HepG2 (cell line): ENCODE data around the gene FOXA3. TPM values are rescaled to one million over a fixed set of nuclear protein-coding genes. Genes with fewer than 3 reads are reported as not detected.
A peak's percentile ranks its signal among the peaks of the same experiment; 100 is the strongest.

Experiments used
- CAMTA2 ChIP-seq: sonication (generic); formaldehyde crosslinking; IDR thresholded peaks from 2 replicates; pipeline ENCODE4 v1.4.0; 2020; ENCODE audit warnings: mild to moderate bottlenecking, missing genetic modification reagents, borderline replicate concordance
- HIVEP1 ChIP-seq: sonication (generic); formaldehyde crosslinking; IDR thresholded peaks from 2 replicates; pipeline ENCODE4 v1.4.0; 2020; ENCODE audit warnings: mild to moderate bottlenecking, missing genetic modification reagents
- MYNN ChIP-seq: sonication (generic); formaldehyde crosslinking; IDR thresholded peaks from 2 replicates; pipeline ENCODE4 v1.4.0; 2020; ENCODE audit warnings: mild to moderate bottlenecking, low read depth, missing genetic modification reagents
- PCBP1 ChIP-seq: fragments of 200-400 bp; formaldehyde crosslinking; IDR thresholded peaks from 2 replicates; pipeline ENCODE4 v1.6.1; 2017; ENCODE audit warnings: mild to moderate bottlenecking, low read depth, low read length, borderline replicate concordance
- REXO4 ChIP-seq: sonication (generic); formaldehyde crosslinking; IDR thresholded peaks from 2 replicates; pipeline ENCODE4 v1.8.0; 2022; ENCODE audit warnings: missing genetic modification reagents, mild to moderate bottlenecking, borderline replicate concordance
- RXRB ChIP-seq: IDR thresholded peaks from 2 replicates; pipeline ENCODE4 v1.6.1; 2016; ENCODE audit warnings: borderline replicate concordance, missing genetic modification reagents, missing compliant biosample characterization
- TRIM24 ChIP-seq: sonication (generic); formaldehyde crosslinking; IDR thresholded peaks from 2 replicates; pipeline ENCODE4 v1.8.0; 2022; ENCODE audit warnings: mild to moderate bottlenecking, missing genetic modification reagents
- TSC22D2 ChIP-seq: sonication (generic); formaldehyde crosslinking; IDR thresholded peaks from 2 replicates; pipeline ENCODE4 v1.5.1; 2020; ENCODE audit warnings: missing genetic modification reagents, mild to moderate bottlenecking, borderline replicate concordance
- ZNF124 ChIP-seq: sonication (generic); formaldehyde crosslinking; IDR thresholded peaks from 2 replicates; pipeline ENCODE4 v1.4.0; 2020; ENCODE audit warnings: missing genetic modification reagents
- ZNF333 ChIP-seq: sonication (generic); formaldehyde crosslinking; IDR thresholded peaks from 2 replicates; pipeline ENCODE4 v1.4.0; 2020; ENCODE audit warnings: mild to moderate bottlenecking, missing genetic modification reagents, borderline replicate concordance
- ZNF34 ChIP-seq: sonication (generic); formaldehyde crosslinking; IDR thresholded peaks from 2 replicates; pipeline ENCODE4 v1.4.0; 2020; ENCODE audit warnings: mild to moderate bottlenecking, missing genetic modification reagents, borderline replicate concordance
- ZSCAN22 ChIP-seq: sonication (generic); formaldehyde crosslinking; IDR thresholded peaks from 2 replicates; pipeline ENCODE4 v1.4.0; 2020; ENCODE audit warnings: mild to moderate bottlenecking, missing genetic modification reagents
- polyA plus RNA-seq, 8 experiments: library from polyadenylated mRNA; depleted of rRNA in 3 of 8; stranded (reverse) in 7 of 8; unstranded in 1 of 8; fragments of >200 nt; fragmentation: Illumina TruSeq in 4 of 8; extraction: Trizol in 4 of 8; gene quantifications; 2 replicates each; pipeline versions ENCODE4 v1.2.1 to v1.2.3, GENCODE V29; 2011 to 2016; ENCODE audit warnings: low read depth in 4 of 8, missing spikeins in 1 of 8, mixed read lengths in 1 of 8; ENCODE audit not compliant: insufficient read depth in 1 of 8
- total RNA-seq, 5 experiments: library from RNA; depleted of rRNA; stranded (reverse); fragments of >200 nt; fragmentation: Illumina TruSeq; extraction: Trizol; gene quantifications; 2 replicates each; pipeline ENCODE4 v1.2.3, GENCODE V29; 2016; ENCODE audit warnings: low read depth in 1 of 5
- TF ChIP-seq, protein P1 (sequence below): sonication (generic); formaldehyde crosslinking; IDR thresholded peaks from 2 replicates; pipeline ENCODE4 v1.4.0; 2020; ENCODE audit warnings: missing genetic modification reagents, borderline replicate concordance
- TF ChIP-seq, protein P2 (sequence below): IDR thresholded peaks from 2 replicates; pipeline ENCODE4 v1.6.1; 2016; ENCODE audit warnings: low read depth
- TF ChIP-seq, protein P3 (sequence below): sonication (generic); formaldehyde crosslinking; IDR thresholded peaks from 2 replicates; pipeline ENCODE4 v1.5.0; 2020; ENCODE audit warnings: missing genetic modification reagents, mild to moderate bottlenecking, borderline replicate concordance
- TF ChIP-seq, protein P4 (sequence below): sonication (generic); formaldehyde crosslinking; IDR thresholded peaks from 2 replicates; pipeline ENCODE4 v1.5.0; 2020; ENCODE audit warnings: missing genetic modification reagents
- TF ChIP-seq, protein P5 (sequence below): sonication (generic); formaldehyde crosslinking; IDR thresholded peaks from 2 replicates; pipeline ENCODE4 v1.4.0; 2020; ENCODE audit warnings: missing genetic modification reagents

The FOXA3 gene
- total and polyA plus RNA-seq, 2 of the 13 experiments (the other 11 are each of a cell fraction or from before 2014, with no cell fraction given): 29.8 to 47.6 TPM

DNA sequence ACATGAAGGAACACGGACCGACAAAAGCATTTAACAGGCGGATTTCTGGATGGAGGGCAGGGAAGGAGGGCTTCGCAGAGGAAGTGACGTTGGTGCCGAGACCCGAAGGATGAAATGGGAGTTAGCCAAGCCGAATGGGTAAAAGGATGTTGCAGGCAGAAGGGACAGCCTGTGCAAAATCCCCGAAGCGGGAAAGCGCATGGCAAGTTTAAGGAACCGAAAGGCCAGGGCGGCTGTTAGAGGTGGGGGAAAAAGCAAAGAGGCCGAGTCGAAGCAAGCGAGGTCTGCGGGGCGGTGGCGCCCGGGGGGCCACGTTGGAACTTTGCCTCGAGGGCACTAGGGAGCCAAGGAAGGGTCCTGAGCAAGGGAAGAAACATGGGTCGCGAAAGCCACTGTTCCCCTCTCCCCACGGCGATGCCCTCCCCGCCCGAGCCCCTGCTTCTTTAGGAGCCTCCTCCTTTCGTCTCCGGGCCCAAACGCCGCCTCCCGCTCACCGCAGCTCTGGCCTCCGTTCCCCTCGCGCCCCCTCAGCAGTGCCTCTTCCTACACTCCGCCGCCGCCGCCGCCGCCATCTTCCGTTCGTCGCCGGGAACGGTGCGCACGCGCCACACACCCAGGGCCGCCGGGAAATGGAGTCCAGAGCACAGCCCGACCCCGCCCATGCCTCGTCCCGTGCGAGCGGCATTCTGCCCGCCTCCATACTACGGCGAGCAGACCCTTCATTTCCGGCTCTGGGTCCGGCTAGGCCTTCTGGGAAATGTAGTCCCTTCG is 1.4 kb upstream of the FOXA3 start, which contains the start of gene SYMPK (continued):
- TF ChIP-seq, protein P1, sequence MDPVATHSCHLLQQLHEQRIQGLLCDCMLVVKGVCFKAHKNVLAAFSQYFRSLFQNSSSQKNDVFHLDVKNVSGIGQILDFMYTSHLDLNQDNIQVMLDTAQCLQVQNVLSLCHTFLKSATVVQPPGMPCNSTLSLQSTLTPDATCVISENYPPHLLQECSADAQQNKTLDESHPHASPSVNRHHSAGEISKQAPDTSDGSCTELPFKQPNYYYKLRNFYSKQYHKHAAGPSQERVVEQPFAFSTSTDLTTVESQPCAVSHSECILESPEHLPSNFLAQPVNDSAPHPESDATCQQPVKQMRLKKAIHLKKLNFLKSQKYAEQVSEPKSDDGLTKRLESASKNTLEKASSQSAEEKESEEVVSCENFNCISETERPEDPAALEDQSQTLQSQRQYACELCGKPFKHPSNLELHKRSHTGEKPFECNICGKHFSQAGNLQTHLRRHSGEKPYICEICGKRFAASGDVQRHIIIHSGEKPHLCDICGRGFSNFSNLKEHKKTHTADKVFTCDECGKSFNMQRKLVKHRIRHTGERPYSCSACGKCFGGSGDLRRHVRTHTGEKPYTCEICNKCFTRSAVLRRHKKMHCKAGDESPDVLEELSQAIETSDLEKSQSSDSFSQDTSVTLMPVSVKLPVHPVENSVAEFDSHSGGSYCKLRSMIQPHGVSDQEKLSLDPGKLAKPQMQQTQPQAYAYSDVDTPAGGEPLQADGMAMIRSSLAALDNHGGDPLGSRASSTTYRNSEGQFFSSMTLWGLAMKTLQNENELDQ: no peak
- TF ChIP-seq CAMTA2 (CRISPR knock-in tag) (no peak), ZNF124 (CRISPR knock-in tag) (peak; percentile 28), ZNF34 (no peak), MYNN (CRISPR knock-in tag) (no peak), HIVEP1 (CRISPR knock-in tag) (no peak), ZNF333 (no peak), REXO4 (CRISPR knock-in tag) (no peak), PCBP1 (no peak), ZSCAN22 (CRISPR knock-in tag) (0 out of 2 replicates have a peak, but pooled peaks have one; percentile 25), TRIM24 (no peak), RXRB (0 out of 2 replicates have a peak, but pooled peaks have one; percentile 47), TSC22D2 (CRISPR knock-in tag) (0 out of 2 replicates have a peak, but pooled peaks have one; percentile 22)
- TF ChIP-seq, protein P2, sequence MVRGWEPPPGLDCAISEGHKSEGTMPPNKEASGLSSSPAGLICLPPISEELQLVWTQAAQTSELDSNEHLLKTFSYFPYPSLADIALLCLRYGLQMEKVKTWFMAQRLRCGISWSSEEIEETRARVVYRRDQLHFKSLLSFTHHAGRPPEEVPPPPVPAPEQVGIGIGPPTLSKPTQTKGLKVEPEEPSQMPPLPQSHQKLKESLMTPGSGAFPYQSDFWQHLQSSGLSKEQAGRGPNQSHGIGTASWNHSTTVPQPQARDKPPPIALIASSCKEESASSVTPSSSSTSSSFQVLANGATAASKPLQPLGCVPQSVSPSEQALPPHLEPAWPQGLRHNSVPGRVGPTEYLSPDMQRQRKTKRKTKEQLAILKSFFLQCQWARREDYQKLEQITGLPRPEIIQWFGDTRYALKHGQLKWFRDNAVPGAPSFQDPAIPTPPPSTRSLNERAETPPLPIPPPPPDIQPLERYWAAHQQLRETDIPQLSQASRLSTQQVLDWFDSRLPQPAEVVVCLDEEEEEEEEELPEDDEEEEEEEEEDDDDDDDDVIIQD (CRISPR knock-in tag): peak; percentile 59; the same call in 1 of the 2 replicates
- TF ChIP-seq, protein P3, sequence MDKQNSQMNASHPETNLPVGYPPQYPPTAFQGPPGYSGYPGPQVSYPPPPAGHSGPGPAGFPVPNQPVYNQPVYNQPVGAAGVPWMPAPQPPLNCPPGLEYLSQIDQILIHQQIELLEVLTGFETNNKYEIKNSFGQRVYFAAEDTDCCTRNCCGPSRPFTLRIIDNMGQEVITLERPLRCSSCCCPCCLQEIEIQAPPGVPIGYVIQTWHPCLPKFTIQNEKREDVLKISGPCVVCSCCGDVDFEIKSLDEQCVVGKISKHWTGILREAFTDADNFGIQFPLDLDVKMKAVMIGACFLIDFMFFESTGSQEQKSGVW (CRISPR knock-in tag): no peak
- TF ChIP-seq, protein P4, sequence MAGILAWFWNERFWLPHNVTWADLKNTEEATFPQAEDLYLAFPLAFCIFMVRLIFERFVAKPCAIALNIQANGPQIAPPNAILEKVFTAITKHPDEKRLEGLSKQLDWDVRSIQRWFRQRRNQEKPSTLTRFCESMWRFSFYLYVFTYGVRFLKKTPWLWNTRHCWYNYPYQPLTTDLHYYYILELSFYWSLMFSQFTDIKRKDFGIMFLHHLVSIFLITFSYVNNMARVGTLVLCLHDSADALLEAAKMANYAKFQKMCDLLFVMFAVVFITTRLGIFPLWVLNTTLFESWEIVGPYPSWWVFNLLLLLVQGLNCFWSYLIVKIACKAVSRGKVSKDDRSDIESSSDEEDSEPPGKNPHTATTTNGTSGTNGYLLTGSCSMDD (CRISPR knock-in tag): no peak
- TF ChIP-seq, protein P5, sequence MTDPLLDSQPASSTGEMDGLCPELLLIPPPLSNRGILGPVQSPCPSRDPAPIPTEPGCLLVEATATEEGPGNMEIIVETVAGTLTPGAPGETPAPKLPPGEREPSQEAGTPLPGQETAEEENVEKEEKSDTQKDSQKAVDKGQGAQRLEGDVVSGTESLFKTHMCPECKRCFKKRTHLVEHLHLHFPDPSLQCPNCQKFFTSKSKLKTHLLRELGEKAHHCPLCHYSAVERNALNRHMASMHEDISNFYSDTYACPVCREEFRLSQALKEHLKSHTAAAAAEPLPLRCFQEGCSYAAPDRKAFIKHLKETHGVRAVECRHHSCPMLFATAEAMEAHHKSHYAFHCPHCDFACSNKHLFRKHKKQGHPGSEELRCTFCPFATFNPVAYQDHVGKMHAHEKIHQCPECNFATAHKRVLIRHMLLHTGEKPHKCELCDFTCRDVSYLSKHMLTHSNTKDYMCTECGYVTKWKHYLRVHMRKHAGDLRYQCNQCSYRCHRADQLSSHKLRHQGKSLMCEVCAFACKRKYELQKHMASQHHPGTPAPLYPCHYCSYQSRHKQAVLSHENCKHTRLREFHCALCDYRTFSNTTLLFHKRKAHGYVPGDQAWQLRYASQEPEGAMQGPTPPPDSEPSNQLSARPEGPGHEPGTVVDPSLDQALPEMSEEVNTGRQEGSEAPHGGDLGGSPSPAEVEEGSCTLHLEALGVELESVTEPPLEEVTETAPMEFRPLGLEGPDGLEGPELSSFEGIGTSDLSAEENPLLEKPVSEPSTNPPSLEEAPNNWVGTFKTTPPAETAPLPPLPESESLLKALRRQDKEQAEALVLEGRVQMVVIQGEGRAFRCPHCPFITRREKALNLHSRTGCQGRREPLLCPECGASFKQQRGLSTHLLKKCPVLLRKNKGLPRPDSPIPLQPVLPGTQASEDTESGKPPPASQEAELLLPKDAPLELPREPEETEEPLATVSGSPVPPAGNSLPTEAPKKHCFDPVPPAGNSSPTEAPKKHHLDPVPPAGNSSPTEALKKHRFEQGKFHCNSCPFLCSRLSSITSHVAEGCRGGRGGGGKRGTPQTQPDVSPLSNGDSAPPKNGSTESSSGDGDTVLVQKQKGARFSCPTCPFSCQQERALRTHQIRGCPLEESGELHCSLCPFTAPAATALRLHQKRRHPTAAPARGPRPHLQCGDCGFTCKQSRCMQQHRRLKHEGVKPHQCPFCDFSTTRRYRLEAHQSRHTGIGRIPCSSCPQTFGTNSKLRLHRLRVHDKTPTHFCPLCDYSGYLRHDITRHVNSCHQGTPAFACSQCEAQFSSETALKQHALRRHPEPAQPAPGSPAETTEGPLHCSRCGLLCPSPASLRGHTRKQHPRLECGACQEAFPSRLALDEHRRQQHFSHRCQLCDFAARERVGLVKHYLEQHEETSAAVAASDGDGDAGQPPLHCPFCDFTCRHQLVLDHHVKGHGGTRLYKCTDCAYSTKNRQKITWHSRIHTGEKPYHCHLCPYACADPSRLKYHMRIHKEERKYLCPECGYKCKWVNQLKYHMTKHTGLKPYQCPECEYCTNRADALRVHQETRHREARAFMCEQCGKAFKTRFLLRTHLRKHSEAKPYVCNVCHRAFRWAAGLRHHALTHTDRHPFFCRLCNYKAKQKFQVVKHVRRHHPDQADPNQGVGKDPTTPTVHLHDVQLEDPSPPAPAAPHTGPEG (CRISPR knock-in tag): no peak
